NCI-H526 treated with DMSO at 0.1 percent for 48 hours (cell line): ENCODE data around the gene DENR.
"Not testable (repeated sequence)": the region's sequence is repeated elsewhere in the genome, so short reads cannot be mapped to it uniquely, and the experiment has no call there.

ENCODE experiments used
- DNase-seq: peaks from one replicate; lab custom pipeline; 2025; lab: John Stamatoyannopoulos, UW

Gene DENR

DNA sequence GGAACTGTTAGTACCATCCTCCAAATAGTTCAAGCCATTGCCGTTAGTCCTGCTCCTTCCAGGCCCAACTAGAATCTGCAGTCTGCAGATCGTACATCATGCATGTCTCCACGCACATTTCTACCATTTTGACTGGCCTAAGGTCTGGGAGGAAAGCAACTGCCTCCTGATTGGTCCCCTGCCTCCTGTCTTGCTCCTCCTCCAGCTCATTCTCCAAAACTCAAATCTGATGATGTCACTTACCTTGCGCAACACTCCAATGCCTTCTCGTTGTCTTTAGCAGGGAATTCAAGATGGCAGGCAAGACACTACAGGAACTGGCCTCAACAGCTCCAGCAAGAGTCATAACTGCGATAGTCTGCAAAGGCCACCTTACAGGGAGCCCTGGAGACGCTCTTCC, 12.3 kb upstream of the DENR start:
- DNase-seq, result no peak

DNA sequence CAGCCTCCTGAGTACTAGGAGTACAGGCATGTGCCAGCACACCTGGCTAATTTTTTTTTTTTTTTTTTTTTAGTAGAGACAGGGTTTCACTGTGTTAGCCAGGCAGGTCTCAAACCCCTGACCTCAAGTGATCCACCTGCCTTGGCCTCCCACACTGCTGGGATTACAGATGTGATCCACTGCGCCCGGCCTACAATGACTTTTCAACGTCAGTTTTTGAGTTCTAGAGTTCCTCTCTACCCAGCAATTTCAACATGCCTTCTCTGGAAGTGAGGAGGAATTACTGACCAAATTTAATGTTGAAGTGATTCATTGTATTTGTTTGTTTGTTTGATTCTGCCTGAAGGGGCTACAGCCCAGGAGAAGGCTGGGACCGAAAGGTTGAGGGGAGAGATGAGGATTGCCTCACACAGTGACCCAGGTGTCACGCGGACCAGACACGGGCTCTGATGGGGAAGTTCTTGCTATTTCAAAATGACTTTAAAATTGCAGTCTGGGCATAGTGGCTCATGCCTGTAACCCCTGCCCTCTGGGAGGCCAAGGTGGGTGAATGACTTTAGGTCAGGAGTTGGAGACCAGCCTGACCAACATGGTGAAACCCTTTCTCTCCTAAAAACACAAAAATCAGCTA, 8.6 kb upstream of the DENR start:
- DNase-seq, result no peak

DNA sequence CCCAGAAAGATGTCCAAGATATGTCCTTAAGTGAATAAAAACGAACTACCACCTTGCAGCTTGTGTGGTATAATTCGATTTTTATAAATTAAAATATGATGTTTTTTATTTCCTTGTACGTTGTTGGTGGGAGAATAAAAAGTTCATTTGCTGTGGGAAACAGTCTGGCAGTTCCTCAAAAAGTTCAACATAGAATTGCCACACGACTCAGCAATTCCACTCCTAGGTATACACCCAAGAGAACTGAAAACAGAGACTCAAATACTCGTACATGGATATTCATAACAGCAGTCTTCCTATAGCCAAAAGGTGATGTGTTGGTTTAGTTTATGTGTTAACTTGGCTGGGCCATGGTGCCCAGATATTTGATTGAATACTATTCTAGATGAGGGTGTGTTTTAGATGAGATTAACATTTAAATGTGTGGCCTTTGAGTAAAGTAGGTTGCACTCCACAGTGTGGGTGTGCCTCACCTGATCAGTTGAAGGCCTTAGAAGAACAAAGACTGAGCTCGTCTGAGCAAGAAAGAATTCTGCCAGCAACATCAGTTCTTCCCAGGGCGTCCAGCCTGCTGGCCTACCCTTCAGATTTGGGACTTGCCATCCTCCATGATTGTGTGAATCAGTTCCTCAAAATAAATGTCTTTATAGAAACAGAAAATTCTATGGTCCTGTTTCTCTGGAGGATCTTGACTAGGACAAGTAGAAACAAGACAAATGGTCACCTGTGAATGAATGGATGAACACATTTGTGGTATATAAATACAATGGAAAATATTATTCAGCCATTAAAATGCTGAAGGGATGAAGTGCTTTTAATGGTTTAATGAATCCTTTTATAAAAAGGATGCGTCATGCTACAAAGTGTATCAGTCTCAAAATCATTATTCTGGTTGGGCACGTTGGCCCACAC, 5.1 kb upstream of the DENR start:
- no peak for DNase-seq

DNA sequence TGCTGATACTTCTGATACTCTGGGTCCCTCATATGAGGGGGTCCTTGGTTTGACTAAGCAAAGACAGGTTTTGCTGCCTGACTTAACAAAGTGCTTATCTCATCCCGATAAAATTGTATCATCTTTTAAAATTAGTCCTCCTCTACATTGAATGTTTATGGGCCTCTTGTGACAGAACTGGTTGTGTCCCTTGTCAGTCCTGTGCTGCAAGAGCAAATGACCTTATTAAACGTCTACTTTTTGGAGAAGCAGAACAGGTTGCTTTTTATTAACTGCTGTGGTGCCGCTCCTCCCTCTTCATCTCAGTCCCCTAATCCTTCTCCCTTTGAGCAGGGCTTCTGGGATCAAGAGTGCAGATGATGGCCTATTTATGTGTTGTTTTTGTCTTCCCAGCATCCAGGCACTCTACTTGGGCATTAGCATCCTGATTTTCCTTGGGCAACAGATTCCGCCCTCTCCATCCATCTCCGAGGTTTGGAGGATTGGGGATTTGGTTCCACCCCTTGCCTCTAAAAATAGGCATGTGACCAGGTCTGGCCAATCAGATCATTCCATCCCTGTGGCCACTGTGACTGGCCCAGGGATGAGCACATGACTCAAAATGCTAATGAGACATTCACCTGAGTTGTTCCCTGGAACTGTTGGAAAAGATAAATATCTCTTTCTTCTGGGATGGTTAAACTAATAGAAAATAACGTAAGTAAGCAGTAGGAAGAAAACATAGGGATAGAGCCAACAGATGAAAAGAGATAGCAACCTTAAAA, 2.9 kb upstream of the DENR start:
- DNase-seq, result no peak

DNA sequence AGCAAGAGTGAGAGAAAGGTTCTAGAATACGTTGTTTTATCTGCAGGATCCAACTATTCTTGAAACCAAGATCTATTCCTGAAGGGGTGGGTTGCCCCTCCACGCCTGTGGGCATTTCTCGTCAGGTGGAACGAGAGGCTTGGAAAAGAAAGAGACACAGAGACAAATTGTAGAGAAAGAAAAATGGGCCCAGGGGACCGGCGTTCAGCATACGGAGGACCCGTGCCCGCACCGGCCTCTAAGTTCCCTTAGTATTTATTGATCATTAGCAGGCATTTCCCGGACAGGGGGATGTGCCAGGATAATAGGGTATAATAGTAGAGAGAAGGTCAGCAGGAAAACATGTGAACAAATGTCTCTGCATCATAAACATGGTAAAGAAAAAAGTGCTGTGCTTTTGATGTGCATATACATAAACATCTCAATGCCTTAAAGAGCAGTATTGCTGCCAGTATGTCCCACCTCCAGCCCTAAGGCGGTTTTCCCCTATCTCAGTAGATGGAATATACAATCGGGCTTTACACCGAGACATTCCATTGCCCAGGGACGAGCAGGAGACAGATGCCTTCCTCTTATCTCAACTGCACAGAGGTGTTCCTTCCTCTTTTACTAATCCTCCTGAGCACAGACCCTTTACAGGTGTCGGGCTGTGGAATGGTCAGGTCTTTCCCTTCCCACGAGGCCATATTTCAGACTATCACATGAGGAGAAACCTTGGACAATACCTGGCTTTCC, 1.7 kb upstream of the DENR start:
- not testable (repeated sequence) for DNase-seq

DNA sequence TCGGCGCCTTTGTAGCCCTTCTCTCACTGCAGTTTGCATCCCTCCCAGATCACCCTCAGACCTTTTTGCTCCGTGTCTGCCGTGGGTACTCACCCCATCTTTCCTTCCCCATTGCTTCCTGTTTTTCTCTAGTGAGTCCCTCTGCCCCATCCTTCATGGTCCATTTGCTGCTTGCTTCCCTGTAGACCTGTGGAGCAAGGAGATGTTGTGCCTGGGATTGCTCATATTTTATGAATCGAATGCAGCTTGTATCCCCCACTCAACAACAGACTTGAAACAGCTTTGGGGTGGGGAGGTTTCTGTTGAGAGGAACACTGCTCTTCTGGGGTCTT, 661 bp downstream of the DENR start:
- no peak for DNase-seq

DNA sequence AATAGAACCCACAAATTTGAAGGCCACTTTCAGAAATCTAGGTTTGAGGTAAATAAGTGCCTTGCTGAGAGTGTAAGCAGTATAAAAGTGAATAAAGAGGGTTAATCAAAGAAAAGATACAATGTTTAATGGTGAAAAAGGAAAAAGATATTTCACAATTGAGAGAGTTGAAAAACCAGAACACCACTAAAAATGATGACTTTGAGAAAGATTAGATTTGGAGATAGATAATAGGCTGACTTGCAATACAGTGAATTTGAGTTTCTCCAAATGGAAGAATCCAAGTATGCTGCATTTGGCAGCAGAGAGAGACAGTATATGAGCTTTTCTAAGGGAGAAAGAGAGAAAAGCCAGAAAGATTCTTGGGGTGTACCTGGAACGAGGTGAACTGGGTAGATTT, 2.2 kb downstream of the DENR start:
- no peak for DNase-seq

DNA sequence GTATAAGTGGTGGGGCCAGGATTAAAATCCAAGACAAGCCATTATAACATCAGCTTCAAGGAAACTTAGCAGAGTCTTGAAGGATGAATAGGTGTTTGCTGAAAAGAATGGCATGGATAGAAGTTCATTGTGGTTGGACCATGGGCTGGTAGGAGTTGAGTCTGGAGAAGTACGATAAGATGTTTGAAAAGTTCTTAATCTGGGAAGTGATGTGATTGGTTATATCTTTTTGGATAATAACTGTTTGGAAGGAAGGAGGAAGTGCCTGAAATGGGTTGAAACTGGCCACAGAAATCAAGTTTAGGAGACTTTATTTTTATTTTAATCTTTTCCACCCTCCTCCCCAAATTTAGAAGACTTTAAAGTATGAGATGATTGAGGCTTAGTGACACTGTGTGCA, 4.9 kb downstream of the DENR start:
- no peak for DNase-seq

DNA sequence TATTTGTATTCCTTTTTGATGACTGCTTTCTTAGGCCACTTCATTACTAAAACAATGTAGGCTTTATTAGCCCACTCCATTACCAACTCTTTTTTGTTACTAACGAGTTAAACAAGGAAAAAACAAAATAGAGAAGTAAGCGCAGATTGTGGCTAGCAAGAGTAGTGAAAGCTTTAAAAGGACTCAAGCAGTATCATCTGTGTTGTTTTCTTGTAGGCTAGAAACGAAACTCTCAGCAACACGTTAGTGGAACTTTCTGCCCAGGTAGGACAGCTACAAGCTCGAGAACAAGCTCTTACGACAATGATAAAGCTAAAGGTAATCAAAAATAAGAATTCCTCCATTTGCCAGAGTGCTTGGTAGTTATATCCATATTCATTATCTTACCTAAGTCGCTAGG, 32.9 kb downstream of the DENR start:
- no peak for DNase-seq

DNA sequence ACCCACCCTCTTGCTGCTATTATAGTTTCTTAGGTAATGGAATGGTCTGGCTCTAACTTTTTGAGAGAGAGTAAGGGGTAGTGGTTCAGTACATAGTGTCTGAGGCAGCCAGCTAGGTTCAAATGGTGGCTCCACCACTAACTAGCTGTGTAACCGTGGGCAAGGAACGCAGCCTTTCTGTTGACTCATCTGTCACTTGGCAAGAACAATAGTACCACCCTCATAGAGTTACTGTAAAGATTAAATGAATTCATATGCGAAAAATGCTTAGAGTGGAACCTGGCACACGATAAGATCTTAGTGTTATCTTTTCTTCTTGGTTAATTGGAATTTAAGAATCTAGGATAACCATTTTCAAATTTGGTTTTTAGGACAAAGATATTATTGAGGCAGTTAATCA, 35.8 kb downstream of the DENR start:
- no peak for DNase-seq

DNA sequence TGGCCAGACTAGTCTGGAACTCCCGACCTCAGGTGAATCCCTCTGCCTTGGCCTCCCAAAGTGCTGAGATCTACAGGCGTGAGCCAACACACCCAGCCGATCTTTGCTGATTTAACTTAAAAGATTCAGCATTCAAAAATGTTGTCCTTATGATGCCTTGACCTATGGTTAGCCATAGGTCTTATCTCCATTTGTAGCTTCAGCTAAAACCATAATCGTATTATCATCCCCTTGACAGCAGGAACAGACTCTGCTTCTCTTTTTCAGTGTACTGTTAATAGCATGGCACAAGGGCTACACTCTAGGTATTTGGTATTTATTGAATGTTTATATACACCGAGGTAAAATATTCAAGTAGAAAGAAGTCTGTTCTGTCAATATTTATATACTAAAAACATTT, 37.0 kb downstream of the DENR start:
- DNase-seq, result no peak

DNA sequence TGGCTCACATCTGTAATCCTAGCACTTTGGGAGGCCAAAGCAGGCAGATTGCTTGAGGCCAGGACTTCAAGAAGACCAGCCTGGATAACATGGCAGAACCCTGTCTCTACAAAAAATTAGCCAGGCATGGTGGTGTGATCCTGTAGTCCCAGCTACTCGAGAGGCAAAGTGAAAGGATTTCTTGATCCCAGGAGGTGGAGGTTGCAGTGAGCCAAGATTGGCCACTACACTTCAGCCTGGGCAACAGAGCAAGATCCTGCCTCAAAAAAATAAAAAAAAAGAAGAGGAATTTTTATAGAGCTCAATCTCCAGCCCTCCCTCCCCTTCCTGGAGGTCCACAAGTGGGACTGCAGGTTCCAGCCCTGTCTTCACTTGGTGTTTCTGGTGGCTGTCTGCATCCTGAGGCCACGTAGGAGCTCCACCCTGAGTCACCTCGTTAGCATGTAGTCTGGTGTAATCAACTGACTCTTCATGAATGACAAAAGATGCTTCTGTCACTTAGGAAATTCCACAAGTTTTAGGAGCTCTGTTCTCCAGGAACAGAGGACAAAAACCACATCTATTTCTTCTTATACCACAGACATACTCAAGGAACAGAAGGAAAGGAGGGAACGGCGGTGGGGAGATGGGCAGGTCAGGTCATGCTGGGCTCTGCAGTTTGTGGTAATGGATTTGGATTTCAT, 37.9 kb downstream of the DENR start:
- no peak for DNase-seq

DNA sequence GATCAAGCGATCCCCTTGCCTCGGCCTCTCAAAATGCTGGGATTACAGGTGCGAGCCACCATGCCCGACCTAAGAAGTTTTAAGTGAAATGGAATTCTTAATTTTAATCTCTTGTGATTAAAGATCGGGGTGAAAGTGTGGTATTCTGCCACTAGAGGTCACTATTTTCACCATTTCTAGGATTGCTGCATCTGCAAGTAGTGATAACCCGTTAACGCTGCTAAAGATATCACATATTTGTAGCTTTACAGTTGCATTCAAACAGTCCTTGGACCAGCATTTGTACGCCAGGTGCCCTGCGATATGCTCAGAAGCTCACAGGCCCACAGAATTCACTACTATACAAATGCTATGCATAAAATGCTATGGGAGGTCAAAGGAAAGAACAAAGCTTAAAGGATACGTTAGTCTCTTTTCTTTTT, 41.1 kb downstream of the DENR start:
- peak; percentile 71 for DNase-seq

DNA sequence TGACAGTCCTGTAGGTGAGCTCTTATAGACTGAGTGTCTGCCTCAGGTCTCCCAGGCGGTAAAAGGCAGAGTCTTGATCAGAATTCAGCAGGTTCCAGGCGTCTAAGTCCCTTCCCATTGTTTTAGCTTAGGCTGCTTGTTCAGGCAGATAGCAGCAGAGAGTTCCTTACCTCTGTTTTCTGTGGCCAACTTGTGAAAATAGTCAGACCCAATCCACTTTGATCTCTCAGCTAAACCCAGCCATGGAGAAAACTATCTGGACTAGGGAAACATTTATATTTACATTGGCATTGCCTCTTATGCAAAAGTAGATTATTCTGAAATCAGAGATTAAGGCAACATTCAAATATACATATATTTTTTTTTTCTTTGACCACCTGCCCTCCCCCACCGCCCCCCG, 43.2 kb downstream of the DENR start:
- DNase-seq, result no peak

DNA sequence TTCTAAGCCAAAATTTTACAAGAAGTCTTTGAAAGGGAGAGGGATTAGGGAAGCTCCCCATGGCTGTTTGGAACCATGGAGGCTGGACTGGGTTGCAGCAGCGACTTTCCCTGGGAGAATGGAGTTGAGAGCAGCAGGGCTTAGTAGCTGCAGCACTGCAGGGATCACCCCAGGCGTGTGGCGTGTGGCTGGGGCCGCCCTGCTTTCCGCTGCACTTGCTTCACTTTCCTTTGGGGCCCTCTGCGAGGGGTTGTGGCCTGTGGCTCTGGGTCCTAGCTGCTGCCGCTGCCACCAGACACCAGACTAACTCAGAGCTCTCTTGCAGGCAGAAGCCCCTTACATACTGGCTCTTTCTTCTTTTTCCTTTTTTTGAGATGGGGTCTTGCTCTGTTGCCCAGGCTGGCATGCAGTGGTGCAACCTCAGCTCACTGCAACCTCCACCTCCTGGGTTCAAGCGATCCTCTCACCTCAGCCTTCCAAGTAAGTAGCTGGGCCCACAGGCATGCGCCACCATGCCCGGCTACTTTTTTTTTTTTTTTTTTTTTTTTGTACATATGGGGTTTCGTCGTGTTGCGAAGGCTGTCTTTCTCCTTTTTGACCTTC, 47.1 kb downstream of the DENR start:
- no peak for DNase-seq

DNA sequence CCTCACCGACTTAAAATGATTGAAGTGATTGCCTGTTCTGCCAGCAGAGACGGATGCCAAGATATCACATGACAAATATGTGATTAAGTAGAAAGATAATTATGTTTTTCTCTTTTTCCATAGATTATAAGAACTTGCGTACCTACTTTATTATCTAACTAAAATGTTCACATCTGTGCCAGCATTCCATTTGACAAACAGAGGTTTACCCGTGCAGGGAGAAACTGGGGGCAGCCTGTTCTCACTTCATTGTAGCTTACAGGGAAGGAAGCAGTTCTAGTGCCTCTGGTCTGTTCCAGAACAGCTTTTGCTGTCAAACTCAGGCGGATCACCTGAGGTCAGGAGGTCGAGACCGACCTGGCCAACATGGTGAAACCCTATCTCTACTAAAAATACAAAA, 51.3 kb downstream of the DENR start:
- no peak for DNase-seq

DNA sequence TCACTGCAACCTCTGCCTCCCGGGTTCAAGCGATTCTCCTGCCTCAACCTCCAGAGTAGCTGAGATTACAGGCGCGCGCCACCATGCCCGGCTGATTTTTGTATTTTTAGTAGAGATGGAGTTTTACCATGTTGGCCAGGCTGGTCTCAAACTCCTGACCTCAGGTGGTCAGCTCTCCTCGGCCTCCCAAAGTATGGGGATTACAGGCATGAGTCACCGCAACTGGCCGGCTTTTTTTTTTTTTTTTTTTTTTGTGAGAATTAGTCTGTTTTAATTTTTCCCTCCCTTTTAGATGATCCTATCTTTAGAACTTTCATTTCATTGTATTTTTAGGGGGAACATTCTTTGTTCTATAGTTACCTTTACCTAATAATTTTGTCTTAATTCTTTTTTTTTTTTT, 52.3 kb downstream of the DENR start:
- not testable (repeated sequence) for DNase-seq

DNA sequence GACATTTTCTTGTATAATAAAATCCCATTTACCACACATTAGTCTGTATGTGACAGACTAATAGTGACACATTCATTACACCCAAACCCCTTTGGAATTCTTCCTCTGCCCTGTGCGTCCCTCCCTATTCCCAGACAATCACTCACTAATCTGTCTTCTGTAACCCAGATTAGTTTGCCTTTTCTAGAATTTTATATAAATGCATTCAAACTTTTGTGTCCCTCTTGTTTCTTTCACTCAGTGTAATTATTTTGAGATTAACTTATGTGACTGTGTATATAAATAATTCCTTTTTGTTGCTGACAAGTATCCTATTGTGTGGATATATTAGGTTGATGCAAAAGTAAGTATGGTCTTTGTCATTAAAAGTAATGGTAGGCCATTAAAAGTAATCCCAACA, 55.0 kb downstream of the DENR start:
- DNase-seq, result no peak

DNA sequence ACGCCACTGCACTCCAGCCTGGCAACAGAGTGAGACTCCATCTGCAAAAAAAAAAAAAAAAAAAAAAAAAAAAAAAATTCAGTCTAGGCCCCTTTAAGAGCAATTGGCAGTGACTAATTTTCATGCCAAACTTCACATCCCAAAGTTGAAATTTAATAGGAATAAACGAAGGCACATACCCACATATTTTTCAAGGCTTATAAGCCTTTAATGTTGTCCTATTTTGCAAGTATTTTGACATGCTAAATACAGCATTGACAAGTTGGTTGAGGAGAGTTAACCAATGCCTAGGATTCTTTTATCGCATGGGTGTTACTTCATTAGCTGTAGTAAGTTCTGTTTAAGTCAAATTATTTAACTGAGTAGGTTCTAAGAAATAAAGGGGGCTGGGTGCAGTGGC, 59.2 kb downstream of the DENR start:
- DNase-seq, result no peak

DNA sequence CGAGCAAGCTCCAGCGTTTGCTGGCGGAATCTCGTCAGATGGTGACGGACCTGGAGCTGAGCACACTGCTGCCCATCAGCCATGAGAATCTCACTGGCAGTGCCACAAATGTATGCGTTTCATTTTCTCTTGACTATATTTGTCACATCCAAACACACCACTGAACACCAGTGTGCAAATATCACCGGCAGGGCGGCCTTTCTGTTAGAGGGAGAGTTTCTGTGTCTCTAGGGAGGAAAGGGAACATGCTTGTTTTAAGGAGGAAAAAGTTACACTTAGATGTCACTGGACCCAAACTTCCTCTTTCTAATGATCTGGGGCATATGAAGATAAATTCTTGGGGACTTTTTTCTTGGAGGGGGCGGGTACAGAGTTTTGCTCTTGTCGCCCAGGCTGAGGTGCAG, 60.7 kb downstream of the DENR start:
- no peak for DNase-seq

DNA sequence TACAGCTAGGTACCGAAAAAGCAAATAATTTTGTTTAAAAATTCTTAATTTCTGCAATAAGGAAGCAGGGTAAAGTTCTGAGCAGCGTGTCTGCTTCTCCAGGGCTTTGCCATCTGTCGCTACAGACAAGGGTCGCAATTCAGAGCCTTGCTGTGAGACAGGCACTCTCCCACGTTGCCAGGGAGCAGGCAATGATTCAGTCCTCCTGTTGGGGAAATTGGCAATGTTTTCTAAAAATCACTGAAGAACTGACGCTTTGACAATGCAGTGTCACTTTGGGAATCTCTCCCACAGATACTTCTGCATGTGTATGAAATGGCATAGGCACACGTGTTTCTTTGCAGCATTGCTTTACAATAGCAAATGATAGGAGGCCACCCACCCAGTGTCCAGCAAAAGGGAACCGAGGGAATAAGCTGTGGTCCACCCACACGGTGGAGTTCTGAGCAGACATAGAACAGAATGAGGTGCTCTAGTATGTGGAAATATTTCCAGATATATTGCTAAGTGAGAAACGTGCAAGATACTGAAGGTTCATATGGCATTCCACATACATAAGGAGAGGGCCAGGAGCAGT, 66.7 kb downstream of the DENR start:
- DNase-seq, result no peak
